NCI-H2107 treated with DMSO at 0.1 percent for 48 hours (cell line): ENCODE data around the gene SORBS2.
A peak's percentile ranks its signal among the peaks of the same experiment; 100 is the strongest.
"Not testable (repeated sequence)": the region's sequence is repeated elsewhere in the genome, so short reads cannot be mapped to it uniquely, and the experiment has no call there.

Experiments
- DNase-seq: peaks from one replicate; lab custom pipeline; 2025; ENCODE audit not compliant: unreplicated experiment; lab: John Stamatoyannopoulos, UW

SORBS2 gene

DNA sequence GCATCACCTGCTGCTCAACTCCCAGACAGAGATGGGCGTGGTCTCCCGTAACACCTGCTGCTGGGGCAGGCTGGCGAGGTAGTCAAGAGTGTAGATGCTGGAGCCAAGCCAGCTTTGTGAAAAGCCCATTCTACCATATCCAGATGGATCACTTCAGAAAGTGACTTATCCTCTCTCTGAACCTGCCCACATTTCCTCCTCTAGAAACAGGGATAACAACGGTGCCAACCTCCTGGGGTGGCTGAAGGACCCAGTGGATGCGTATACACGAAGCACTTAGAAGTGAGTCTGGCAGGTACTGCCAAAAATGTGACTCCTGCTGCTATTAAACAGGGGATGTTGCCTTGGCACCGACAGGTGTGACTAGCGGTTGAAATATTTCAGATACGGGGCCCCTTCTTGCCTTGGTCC, 95.8 kb downstream of the SORBS2 start:
- DNase-seq = peak; percentile 91

DNA sequence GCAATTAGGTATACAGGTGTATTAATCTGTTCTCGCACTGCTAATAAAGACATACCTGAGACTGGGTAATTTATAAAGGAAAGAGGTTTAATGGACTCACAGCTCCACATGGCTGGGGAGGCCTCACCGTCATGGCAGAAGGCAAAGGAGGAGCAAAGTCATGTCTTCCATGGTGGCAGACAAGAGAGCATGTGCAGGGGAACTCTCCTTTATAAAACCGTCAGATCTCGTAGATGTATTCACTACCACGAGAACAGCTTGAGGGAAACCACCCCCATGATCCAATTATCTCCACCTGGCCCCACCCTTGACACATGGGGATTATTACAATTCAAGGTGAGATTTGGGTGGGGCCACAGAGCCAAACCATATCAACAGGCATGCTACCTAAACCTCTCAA, 97.5 kb downstream of the SORBS2 start:
- DNase-seq = not testable (repeated sequence)

GRCh38 chr4:185713731-185714130, 98.3 kb downstream of the SORBS2 start:
- DNase-seq = no peak

DNA sequence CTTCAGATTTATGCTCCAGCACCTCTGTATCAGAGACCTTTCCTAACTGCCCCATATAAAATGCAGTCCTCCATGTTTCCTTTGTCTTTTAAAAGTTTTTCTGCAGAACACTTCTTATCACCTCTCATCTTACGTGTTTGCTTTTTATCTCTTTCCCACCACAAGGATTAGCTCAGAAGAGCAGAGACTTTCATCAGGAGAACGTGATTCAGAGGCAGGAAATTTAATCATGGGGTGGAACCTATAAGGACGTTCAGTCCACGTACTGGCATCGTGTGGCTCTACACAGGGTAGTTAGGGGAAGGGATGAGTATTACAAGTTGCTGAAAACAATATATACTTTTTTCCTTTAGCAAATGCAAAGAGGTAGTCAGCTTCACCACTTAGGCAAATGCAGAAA, 98.7 kb downstream of the SORBS2 start:
- no peak for DNase-seq

- no peak for DNase-seq
Observed at GRCh38 chr4:185712350-185713024, 99.5 kb downstream of the SORBS2 start.

- no peak for DNase-seq
Observed at GRCh38 chr4:185711726-185712125, 100.3 kb downstream of the SORBS2 start.

GRCh38 chr4:185710487-185710995, 101.5 kb downstream of the SORBS2 start:
- no peak for DNase-seq

DNA sequence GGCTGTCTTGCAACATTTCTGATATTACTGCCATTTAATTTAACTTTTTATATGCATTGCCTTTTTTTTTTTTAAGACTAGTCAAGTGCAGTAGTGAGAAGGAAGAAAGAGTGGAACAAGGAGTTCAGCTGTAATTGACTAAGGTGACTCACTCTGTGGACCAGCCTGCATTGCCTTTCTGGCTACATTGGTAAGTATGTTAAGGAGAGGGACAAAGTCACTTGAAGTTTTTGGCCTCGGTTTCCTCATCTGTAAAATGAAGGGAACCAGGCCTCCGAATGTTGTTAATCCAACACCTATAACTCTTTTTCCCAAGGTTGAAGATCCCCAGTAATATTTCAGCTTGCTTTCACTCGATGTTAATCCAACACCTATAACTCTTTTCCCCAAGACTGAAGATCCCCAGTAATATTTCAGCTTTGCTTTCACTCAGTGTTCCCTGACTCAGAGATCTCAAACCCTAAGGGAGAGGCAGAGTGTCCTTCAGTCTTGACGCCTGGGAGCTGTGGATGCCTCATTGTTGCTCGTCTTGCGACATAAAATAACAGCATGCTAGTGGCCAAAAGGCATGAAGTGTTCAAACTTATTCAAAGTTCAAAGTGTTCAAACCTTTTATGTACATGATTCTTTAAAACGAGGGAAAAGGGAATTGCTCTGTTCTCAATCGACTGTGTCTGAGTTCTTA, 102.0 kb downstream of the SORBS2 start:
- no peak for DNase-seq

- no peak for DNase-seq
Observed at GRCh38 chr4:185708348-185708747, 103.6 kb downstream of the SORBS2 start.

GRCh38 chr4:185707622-185708021, 104.4 kb downstream of the SORBS2 start:
- not testable (repeated sequence) for DNase-seq

- no peak for DNase-seq
Observed at GRCh38 chr4:185702147-185702663, 109.8 kb downstream of the SORBS2 start.

DNA sequence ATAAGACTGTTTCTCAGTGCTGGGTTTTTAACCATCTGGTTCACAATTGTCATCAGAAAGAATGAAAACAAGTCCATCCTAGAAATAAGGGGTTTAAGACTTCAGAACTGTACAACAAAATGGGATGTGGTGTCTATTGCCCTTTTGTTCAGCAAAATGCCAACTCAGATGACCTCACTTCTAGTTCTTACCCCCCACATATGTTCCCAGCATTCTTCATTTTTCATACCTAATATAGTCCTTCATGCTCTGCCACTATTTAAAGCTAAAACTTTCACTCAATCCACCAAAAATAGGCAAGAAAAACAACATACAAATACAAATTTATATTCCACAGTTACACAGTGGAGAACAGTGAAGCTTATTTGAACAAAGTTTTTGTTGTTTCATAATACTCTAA, 111.4 kb downstream of the SORBS2 start:
- no peak for DNase-seq

- DNase-seq = no peak
Observed at GRCh38 chr4:185700048-185700447, 111.9 kb downstream of the SORBS2 start.

DNA sequence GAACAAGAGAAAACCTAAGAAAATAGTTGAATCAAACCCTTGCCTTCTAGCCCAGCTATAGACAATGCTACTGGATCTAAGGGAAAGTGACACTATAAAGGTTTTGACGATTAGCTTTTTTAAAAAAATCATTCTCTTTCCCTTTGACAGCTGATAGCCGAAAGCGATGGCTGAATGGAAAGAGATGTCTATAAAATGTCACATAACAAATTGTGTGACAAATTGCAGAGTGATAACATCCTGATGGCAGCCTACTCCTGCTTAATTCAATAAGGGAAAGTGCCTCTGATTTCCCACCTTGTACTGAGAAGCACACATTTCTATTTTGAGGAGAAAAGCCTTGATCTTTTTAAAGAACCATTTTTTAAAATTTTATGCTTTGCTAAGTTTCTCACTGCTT, 114.5 kb downstream of the SORBS2 start:
- DNase-seq = no peak

GRCh38 chr4:185695743-185696142, 116.3 kb downstream of the SORBS2 start:
- no peak for DNase-seq

DNA sequence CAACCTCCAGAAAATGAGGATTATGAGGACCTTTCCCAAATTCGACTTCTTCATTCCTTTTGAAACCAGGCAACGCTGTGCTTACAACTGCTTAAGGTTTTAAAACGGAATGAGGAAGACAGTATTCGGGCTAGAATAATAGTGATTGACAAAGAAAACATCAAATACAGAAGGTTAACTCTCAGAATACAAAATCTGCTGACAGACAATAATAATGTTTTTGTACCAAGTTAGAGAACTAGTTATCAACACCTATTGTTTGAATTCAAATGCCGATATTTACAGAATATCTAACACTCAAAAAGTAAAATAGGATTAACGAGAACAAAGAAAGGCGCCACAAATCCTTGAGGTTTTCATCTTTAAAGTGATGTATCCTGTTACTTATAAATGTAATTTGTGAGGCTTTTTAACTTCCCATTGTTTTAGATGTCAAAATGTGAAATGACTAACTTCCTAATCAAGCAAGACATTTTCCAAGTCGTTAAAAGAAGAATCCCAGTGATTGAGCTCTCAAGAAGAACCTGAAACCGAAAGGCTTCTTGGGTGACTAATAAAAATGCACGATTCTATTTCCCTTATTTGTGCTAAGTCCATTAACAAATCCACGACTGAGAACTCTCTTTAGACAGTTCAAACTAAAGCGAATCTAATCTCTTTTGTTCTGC, 118.3 kb downstream of the SORBS2 start:
- DNase-seq = no peak

- DNase-seq = no peak
Observed at GRCh38 chr4:185689407-185689806, 122.6 kb downstream of the SORBS2 start.

GRCh38 chr4:185685804-185686203, 126.2 kb downstream of the SORBS2 start:
- no peak for DNase-seq

- no peak for DNase-seq
Observed at GRCh38 chr4:185683896-185684295, 128.1 kb downstream of the SORBS2 start.

- no peak for DNase-seq
Observed at GRCh38 chr4:185683222-185683621, 128.8 kb downstream of the SORBS2 start.

GRCh38 chr4:185682236-185682635, 129.8 kb downstream of the SORBS2 start:
- no peak for DNase-seq

- DNase-seq = no peak
Observed at GRCh38 chr4:185681604-185682003, 130.4 kb downstream of the SORBS2 start.
